ENCODE results near the gene C10orf120. TPM values are rescaled to one million over a fixed set of nuclear protein-coding genes. Genes with fewer than 3 reads are reported as not detected.

The C10orf120 gene
- not detected for total RNA-seq

DNA sequence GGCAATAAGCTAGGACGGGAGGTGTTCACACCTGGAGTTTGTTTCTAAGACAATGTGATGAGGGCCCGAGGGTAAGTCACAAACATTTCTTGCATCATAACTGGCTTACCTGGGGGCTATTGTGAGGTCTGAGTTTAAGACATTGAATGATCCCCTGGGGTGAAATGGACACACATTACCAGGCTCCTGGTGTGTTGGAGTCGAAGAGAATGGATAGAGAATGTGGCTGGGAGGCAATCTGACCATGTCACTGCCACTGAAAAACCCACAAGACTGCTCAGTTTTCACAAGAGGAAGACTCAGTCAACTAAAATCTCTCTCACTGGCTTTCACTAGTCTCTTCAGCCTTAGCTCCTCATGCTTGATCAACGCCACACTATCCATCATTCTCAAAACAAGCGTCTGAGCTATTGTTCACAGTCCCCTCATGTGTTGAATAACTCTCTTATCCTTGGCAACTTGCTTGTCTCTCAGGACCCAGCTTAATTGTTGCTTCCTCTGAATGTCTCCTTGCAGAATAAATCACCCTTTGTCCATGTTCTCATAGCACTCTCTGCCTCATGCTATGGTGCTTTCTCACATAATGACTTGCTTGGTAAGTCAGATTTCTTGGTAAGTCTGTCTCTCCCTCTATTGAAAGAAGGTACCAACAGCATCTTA is at the start of gene C10orf120:
Gene C10orf120, minus strand, starts transcription at position 51 of the 660 bp plus-strand sequence. CDS start 56 bp downstream, outside the sequence.
- no peak for DNase-seq

DNA sequence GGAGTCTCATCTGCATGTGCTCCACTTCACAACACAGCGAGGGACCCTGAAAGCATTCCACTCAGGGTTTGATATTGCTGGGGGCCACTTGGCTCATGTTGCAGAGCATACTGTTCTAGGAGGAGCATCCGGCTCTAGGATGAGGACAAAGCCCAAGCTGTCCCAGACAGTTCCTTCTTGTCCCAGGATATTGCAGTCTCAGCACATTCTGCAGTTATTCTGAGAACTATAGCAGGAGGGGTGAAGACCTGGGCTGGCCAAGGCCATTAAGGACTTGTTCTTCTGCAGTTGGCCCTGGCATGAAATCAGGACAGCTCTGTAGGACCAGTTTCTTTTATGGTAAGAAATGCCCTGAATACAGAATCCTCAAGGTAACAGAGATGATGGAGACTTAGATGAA is 48.9 kb upstream of the C10orf120 start:
- DNase-seq = no peak

DNA sequence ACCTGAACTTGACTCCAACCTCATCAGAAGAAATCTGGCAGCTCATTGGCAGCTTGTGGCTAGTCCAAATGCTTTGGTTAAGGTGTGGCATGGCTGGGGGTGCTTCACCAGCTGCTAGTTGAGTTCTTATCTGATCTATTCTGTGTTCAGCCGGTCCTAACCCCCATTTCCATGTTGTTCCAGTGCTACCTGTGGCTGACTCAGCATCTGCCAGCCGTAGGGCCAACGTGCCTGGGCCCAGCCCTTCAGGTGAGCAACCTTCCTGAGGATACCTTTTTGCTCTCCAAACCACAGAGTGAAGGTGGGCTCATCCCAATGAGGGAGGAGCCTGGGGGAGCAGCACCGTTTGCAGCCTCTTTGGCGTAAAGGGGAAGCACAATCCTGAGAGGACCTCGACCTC is 46.8 kb upstream of the C10orf120 start:
- DNase-seq = no peak

DNA sequence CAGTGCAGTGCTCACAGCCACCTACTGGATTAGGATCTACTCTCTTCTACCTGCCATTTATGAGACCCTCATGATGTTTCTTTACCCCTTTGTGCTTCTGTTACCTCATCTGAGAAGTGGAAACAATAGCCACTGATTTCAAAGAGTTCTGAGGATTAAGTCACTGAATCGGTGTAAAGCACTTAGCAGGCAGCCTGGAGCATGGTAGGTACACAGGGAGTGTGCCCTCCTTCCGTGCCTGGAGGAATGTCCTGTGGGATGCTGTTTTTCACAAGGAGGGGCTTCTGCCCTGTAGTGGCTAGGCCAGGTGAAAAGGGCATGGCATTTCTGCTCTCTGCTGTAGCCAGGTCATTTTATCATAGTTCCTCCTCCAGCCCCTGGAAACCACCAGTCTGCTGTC is 44.6 kb upstream of the C10orf120 start:
- no peak for DNase-seq

DNA sequence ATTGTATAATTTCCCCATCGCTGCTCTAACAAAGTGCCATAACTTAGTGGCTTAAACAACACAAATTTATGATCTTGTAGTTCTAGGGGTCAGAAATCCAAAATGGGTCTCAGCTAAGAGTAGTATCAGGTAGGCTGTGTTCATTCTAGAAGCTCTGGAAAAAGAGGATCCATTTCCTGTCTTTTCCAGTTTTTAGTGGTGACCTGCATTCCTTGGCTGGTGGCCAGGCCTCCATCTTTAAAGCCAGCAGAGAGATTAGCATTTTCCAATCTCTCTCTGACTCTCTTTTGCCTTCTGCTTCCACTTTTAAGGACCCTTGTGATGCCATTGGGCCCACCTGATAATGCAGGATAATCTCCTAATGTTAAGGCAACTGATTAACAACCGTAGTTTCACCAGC is 41.0 kb upstream of the C10orf120 start:
- DNase-seq = no peak

DNA sequence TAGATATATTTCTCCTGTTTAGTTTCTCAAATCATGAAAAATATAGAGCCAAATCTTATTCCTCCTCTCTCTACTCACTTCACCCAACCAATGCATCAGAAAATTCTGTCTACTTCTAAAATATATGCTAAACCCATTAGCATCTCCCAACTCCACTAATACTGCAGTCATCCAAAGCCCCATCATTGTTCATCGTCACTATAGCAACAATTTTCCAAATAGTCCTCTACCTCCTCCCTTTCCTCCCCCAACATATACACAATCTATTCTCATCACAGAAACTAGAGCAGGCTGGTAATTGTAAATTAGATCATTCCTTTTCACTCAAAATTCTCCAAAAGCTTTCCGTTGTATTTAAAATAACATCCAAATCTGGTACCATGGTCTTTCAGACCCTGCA is 38.4 kb upstream of the C10orf120 start:
- no peak for DNase-seq

- DNase-seq = no peak
These were observed 34.5 kb upstream of the C10orf120 start for GRCh38 chr10:122733931-122734665.

GRCh38 chr10:122733443-122733842 is 33.8 kb upstream of the C10orf120 start:
- no peak for DNase-seq

DNA sequence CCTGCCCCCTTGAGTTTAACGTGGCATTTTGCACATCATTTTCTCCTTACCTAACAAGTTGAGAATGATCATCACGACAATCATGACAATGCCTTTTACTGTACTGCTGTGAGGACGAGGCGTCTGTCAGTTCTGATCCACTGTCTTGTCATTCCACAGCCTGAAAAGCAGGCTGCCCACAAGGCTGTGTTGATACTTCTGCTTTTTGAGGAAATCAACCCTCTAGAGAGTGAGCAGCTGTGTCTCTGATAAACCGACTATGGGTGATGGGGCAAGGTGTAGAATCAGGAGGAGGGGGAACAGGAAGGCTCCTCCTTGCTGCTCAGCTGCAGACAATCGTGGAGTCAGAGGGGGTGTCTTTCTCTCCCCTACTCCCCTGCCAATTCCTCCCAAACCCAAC is 30.6 kb upstream of the C10orf120 start:
- DNase-seq = no peak

DNA sequence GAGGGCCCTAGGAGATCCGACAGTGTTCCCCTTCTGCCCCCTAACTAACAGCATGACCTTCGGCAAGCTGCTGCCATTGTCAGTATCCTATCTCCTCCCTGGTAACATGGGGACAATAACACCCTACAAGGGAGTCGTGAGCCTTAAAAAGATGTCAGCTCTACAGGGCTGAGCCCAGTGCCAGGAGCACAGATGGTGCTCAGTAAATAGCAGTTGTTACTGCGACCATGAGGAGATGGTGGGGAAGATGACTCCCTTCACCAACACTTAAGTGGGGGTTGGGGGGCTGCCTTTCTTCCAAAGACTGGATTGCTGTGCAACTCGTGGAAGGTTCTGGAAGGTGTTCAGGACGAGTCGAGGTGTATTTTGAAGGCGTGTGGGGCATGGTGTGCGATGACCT is 29.5 kb upstream of the C10orf120 start:
- no peak for DNase-seq

- no peak for DNase-seq
These were observed 27.8 kb upstream of the C10orf120 start for GRCh38 chr10:122727426-122727825.

- no peak for DNase-seq
These were observed 26.1 kb upstream of the C10orf120 start for GRCh38 chr10:122725768-122726167.

DNA sequence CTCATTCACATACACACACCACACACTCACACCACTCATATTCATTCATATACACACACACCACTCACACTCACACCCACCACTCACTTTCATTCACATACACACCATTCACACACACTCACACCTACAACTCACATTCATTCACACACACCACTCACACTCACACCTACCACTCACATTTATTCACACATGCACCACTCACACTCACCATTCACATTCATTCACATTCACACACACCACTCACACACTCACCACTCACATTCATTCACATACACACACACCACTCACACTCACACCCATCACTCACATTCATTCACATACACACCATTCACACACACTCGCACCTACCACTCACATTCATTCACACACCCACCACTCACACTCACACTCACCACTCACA is 25.4 kb upstream of the C10orf120 start:
- DNase-seq = no peak

DNA sequence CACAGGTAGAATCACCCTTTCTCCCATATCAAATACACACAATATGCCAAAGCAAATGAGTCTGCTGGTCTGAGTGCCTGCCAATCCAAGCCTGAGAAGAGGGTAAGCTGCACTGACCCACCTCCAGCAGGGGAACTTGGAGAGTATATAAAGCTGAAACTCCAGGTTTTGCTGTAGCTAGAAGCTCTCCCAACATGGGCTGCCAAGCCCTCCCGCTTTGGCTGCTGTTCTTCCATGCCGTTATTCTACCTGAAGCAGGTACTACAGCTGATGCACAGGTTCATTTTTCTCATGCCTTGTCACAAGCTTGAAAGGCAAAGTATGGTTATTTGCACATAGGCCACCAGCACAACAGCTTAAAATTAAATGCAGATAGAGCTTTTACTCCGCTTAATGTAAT is 21.5 kb upstream of the C10orf120 start:
- no peak for DNase-seq

GRCh38 chr10:122716025-122716424 is 16.4 kb upstream of the C10orf120 start:
- DNase-seq = no peak

DNA sequence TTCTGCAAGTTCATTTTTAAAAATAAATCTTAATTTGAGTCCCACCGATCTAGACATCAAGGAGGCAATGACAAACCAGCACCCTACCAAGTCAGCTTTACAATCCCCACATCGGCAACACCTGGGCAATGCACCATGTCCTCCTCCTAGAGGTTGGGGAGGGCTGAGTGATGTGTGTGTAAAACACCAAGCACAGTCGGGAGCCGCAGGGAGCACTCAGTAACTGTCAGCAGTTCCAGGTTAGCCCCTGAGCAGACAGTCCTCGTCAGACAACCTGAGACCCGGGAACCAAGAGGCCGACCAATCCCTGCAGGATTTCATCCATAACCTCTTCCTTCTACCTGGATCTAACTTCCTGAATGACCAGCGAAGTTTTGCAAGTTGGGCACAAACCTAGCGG is 15.9 kb upstream of the C10orf120 start:
- DNase-seq = no peak

- no peak for DNase-seq
These were observed 13.6 kb upstream of the C10orf120 start for GRCh38 chr10:122713091-122713885.

DNA sequence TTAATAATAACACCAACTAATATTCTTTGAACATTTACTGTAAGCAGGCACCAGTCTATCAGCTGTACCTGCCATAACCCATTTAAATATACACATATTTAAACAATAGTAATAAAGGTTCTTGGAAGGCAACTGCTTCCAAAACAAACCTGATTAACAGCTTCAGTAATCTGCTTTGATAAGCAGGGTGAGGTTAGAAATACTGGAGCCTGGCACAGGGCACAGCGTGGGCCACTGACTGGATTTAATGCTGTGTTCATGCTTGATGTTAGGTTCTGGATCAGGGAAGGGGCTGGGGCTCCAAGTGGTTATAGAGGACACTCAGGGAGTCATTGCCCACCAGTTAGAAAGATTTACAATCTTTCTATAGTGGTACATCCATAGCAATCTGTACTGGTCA is 10.9 kb upstream of the C10orf120 start:
- no peak for DNase-seq

- no peak for DNase-seq
These were observed 10.3 kb upstream of the C10orf120 start for GRCh38 chr10:122709971-122710370.

DNA sequence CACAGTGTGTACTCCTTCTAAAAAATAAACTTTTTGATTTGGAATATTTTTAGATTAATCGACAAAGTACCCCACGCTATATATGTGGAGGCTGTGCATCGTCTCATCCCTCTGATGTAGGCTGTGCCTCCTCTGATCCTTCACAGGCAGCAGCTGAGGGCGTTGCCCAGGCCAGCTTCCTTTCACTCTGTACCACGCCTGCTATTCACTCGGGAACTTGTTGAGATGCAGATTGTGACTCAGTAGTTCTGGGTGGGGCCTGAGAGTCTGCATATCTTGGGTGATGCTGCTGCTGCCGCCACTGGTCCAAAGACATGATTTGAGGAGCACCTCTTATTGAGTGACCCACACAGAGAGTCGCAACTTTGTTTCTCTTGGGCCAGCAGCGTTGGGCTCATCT is 7.9 kb upstream of the C10orf120 start:
- no peak for DNase-seq

- no peak for DNase-seq
These were observed 7.3 kb upstream of the C10orf120 start for GRCh38 chr10:122706947-122707346.

DNA sequence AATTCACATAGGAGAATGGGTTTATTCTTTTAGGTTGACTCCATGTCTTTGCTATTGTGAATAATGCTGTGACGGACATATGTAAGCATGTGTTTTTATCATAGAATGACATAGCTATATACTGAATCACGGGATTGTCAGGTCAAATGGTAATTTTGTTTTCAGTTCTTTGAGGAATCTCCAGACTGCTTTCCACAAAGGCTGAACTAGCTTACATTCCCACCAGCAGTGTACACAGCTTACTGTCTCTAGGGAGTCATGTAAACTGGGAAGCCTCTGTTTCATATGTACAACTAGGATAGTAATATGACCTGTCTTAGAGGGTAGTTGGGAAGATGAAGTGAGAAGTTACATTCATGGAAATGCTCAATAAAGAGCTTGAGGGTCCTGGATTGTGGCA is 6.8 kb upstream of the C10orf120 start:
- DNase-seq = no peak

Data from tongue (tissue), 2 donors.